HepG2 (cell line): Measurements from ENCODE around the gene UBASH3A.

Experiments used
- JUN ChIP-seq: sonication (generic); formaldehyde crosslinking; IDR thresholded peaks from 2 replicates; pipeline ENCODE4 v1.4.0; 2020; ENCODE audit warnings: mild to moderate bottlenecking, missing genetic modification reagents
- MATR3 ChIP-seq: sonication (generic); formaldehyde crosslinking; IDR thresholded peaks from 2 replicates; pipeline ENCODE4 v1.4.0; 2020; ENCODE audit warnings: missing genetic modification reagents
- PRDM10 ChIP-seq: sonication (generic); formaldehyde crosslinking; IDR thresholded peaks from 2 replicates; pipeline ENCODE4 v1.4.0; 2020; ENCODE audit warnings: low read depth, missing genetic modification reagents
- ZBTB10 ChIP-seq: sonication (generic); formaldehyde crosslinking; IDR thresholded peaks from 2 replicates; pipeline ENCODE4 v1.4.0; 2020; ENCODE audit warnings: missing genetic modification reagents, borderline replicate concordance

GRCh38 chr21:42465803-42466127, 62.1 kb downstream of the UBASH3A start:
- TF ChIP-seq MATR3 (CRISPR knock-in tag), result no peak
- no peak for TF ChIP-seq PRDM10 (CRISPR knock-in tag)
- TF ChIP-seq JUN (CRISPR knock-in tag), result no peak
- no peak for TF ChIP-seq ZBTB10 (CRISPR knock-in tag)
